ENCODE results near the gene CNTNAP2. TPM values are rescaled to one million over a fixed set of nuclear protein-coding genes. Genes with fewer than 3 reads are reported as not detected.
A peak's percentile ranks its signal among the peaks of the same experiment; 100 is the strongest.

Gene CNTNAP2
- total and polyA plus RNA-seq, 2 of the 4 experiments (the other 2 are of a cell fraction) = not detected

GRCh38 chr7:147509541-147510200, 1393.1 kb downstream of the CNTNAP2 start:
- ChIA-PET POLR2A (ENCODE audit: unreplicated experiment) (no interaction called here), CTCF (no interaction called here)
- BruUV-seq (replicated peaks) = no TSS peak
- Histone ChIP-seq H3K4ac (ENCODE audit: low read depth, low read length) (peak overlapping the region; percentile 90; the same call in 1 of the 2 replicates), H3K27me3 (ENCODE audit: control insufficient read depth, insufficient read depth, low read length) (no peaks in the 10 kb centered on the region), H3K27ac (ENCODE audit: insufficient read depth, low read length) (peak overlapping the region; percentile 41; the same call in 1 of the 2 replicates), H3K4me1 (ENCODE audit: control insufficient read depth, insufficient read depth, low read length) (peaks cover 8% of the 10 kb centered on the region), H2AK5ac (ENCODE audit: low read depth, low read length) (no peak overlapping the region), H3K9ac (ENCODE audit: low read depth, low read length) (peak overlapping the region; percentile 18; the same call in 1 of the 2 replicates), H3K36me3 (ENCODE audit: control insufficient read depth, insufficient read depth, low read length) (no peaks in the 10 kb centered on the region), H3K9me3 (ENCODE audit: control insufficient read depth, insufficient read depth, low read length) (no peaks in the 10 kb centered on the region), H3K18ac (ENCODE audit: low read depth, low read length) (peak overlapping the region; percentile 87), H2BK15ac (ENCODE audit: low read depth, low read length) (peak overlapping the region; percentile 98; the same call in 1 of the 3 replicates), H4K20me1 (ENCODE audit: insufficient read depth, low read length) (no peaks in the 10 kb centered on the region), H2AFZ (replicated peaks; ENCODE audit: low read length, poor library complexity) (no peak overlapping the region), H3K9me1 (ENCODE audit: insufficient read depth, low read length) (no peaks in the 10 kb centered on the region), H2BK120ac (ENCODE audit: low read depth, low read length) (peak overlapping the region; percentile 90), H2BK20ac (ENCODE audit: low read depth, low read length) (peak overlapping the region; percentile 98), H3K4me2 (ENCODE audit: low read depth, low read length) (peak overlapping the region; percentile 51), H4K8ac (ENCODE audit: low read depth in 2 of 2, low read length in 2 of 2) (peak overlapping the region; percentile 77 to 93), H3K23ac (ENCODE audit: low read depth, low read length) (peak overlapping the region; percentile 90; the same call in 1 of the 2 replicates), H4K91ac (ENCODE audit: insufficient read depth, low read depth, low read length) (peak overlapping the region; percentile 47), H4K5ac (ENCODE audit: low read depth, low read length) (peak overlapping the region; percentile 75), H3K56ac (ENCODE audit: extremely low read depth, insufficient read depth, low read length) (no peak overlapping the region; the same call in 1 of the 2 replicates), H3K79me1 (ENCODE audit: low read depth in 1 of 2, low read length in 2 of 2) (no peaks in the 10 kb centered on the region), H3K14ac (replicated peaks; ENCODE audit: low read depth, low read length) (peak overlapping the region; percentile 95), H2AK9ac (replicated peaks; ENCODE audit: low read depth, low read length, poor library complexity) (no peak overlapping the region), H3K4me3 (ENCODE audit: insufficient read depth, low read depth, low read length) (no peak overlapping the region), H2BK5ac (ENCODE audit: low read depth, low read length, poor library complexity, severe bottlenecking) (peak overlapping the region; percentile 71)
- 100% methylated on average over 1 of the region's 4 CpGs; no CpG with 5 or more reads in 1 of the 2 experiments for WGBS, 2 experiments (ENCODE audit: extremely low coverage in 2 of 2, insufficient read length in 1 of 2)
- dilution Hi-C loops (cut with HindIII; ENCODE audit: low sequenced_read_pairs, unreplicated experiment) = no loop called here
- in situ Hi-C loops (cut with MboI; ENCODE audit: low sequenced_read_pairs) = no loop called here
- intact Hi-C loops (cut with micrococcal nuclease) = no loop called here
- peak; percentile 55 for DNase-seq
- ATAC-seq (ENCODE audit: low read depth) = peak; percentile 61
- no peak for TF ChIP-seq CTCF (conservative IDR thresholded peaks at IDR 0.05; ENCODE audit: low read depth, low read length)
- TF ChIP-seq MAZ (IDR thresholded peaks at IDR 0.05; ENCODE audit: borderline replicate concordance, low read depth, low read length) = no peak
- TF ChIP-seq POLR2A (IDR thresholded peaks at IDR 0.05; ENCODE audit: low read depth, low read length) = no peak
- TF ChIP-seq NFE2L2 (IDR thresholded peaks at IDR 0.05; ENCODE audit: low read depth, low read length) = no peak
- no peak for TF ChIP-seq RFX5 (IDR thresholded peaks at IDR 0.05; ENCODE audit: low read depth, low read length)
- no peak for TF ChIP-seq RCOR1 (IDR thresholded peaks at IDR 0.05; ENCODE audit: insufficient replicate concordance, low read length)
- TF ChIP-seq, protein P1, sequence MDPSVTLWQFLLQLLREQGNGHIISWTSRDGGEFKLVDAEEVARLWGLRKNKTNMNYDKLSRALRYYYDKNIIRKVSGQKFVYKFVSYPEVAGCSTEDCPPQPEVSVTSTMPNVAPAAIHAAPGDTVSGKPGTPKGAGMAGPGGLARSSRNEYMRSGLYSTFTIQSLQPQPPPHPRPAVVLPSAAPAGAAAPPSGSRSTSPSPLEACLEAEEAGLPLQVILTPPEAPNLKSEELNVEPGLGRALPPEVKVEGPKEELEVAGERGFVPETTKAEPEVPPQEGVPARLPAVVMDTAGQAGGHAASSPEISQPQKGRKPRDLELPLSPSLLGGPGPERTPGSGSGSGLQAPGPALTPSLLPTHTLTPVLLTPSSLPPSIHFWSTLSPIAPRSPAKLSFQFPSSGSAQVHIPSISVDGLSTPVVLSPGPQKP (IDR thresholded peaks at IDR 0.05; ENCODE audit: borderline replicate concordance, low read depth, low read length) = no peak
- no peak for TF ChIP-seq SMC3 (IDR thresholded peaks at IDR 0.05; ENCODE audit: low read depth, low read length)
- no peak for TF ChIP-seq FOS (IDR thresholded peaks at IDR 0.05; ENCODE audit: low read depth, low read length)
- no peak for TF ChIP-seq BHLHE40 (IDR thresholded peaks at IDR 0.05; ENCODE audit: low read depth, low read length)
- TF ChIP-seq RAD21 (IDR thresholded peaks at IDR 0.05; ENCODE audit: low read length) = no peak
- no peak for TF ChIP-seq CHD1 (IDR thresholded peaks at IDR 0.05; ENCODE audit: low read depth, low read length)
- no peak for TF ChIP-seq CEBPB (IDR thresholded peaks at IDR 0.05; ENCODE audit: low read depth, low read length)
- TF ChIP-seq MXI1 (IDR thresholded peaks at IDR 0.05; ENCODE audit: borderline replicate concordance, low read depth, low read length) = no peak
- TF ChIP-seq USF2 (IDR thresholded peaks at IDR 0.05; ENCODE audit: low read depth, low read length) = no peak
